Measurements from ENCODE around the gene STPG3. TPM values are rescaled to one million over a fixed set of nuclear protein-coding genes. Genes with fewer than 3 reads are reported as not detected.

Gene STPG3
- total and polyA plus RNA-seq, 9 of the 15 experiments (the other 6 are each of a cell fraction or from before 2014, with no cell fraction given): not detected

GRCh38 chr9:137302449-137303150, 51.5 kb downstream of the STPG3 start (continued):
- TF ChIP-seq AFF4 (CRISPR knock-in tag; IDR thresholded peaks at IDR 0.05) (no peak), C11orf30 (IDR thresholded peaks at IDR 0.05; ENCODE audit: low read depth) (no peak), TEAD4 (IDR thresholded peaks at IDR 0.05; ENCODE audit: low read length) (no peak), TEAD4 (CRISPR knock-in tag; IDR thresholded peaks at IDR 0.05; ENCODE audit: borderline replicate concordance) (peak; percentile 91; the same call in 1 of the 2 replicates), SRSF7 (optimal IDR thresholded peaks at IDR 0.05; ENCODE audit: low read depth, low read length) (peak; percentile 89), ZEB2 (IDR thresholded peaks at IDR 0.05) (0 out of 2 replicates have a peak, but pooled peaks have one; percentile 43), HDAC6 (IDR thresholded peaks at IDR 0.05; ENCODE audit: low read depth, low read length) (no peak), ZNF586 (CRISPR knock-in tag; conservative IDR thresholded peaks at IDR 0.05) (no peak), NR3C1 (CRISPR knock-in tag; IDR thresholded peaks at IDR 0.05) (peak; percentile 92), HMG20B (CRISPR knock-in tag; IDR thresholded peaks at IDR 0.05) (no peak), PTRF (tag; IDR thresholded peaks at IDR 0.05) (no peak), ZNF253 (CRISPR knock-in tag; conservative IDR thresholded peaks at IDR 0.05) (no peak), AFF1 (IDR thresholded peaks at IDR 0.05; ENCODE audit: low read depth in 1 of 2, partially characterized antibody in 2 of 2) (no peak), TAF1 (IDR thresholded peaks at IDR 0.05; ENCODE audit: control insufficient read depth, extremely low read depth, insufficient read depth, low read length, severe bottlenecking) (no peak), ZNF3 (CRISPR knock-in tag; IDR thresholded peaks at IDR 0.05) (no peak), ZNF384 (IDR thresholded peaks at IDR 0.05; ENCODE audit: low read depth, low read length) (no peak), CTBP1 (IDR thresholded peaks at IDR 0.05; ENCODE audit: borderline replicate concordance) (no peak; the same call in 1 of the 2 replicates), SRSF9 (IDR thresholded peaks at IDR 0.05; ENCODE audit: borderline replicate concordance, low read depth, low read length) (no peak), SMAD2 (IDR thresholded peaks at IDR 0.05; ENCODE audit: low read depth, low read length) (no peak), FOXK1 (CRISPR knock-in tag; IDR thresholded peaks at IDR 0.05; ENCODE audit: borderline replicate concordance) (peak; percentile 95; the same call in 1 of the 2 replicates), ZNF347 (CRISPR knock-in tag; IDR thresholded peaks at IDR 0.05; ENCODE audit: low read depth) (no peak), NRF1 (conservative IDR thresholded peaks at IDR 0.05 in 1 of 2, IDR thresholded peaks at IDR 0.05 in 1 of 2) (no peak; a peak in 1 of 4 replicates)
